ENCODE measurements around the gene PSMB11. TPM values are rescaled to one million over a fixed set of nuclear protein-coding genes. Genes with fewer than 3 reads are reported as not detected.
A peak's percentile ranks its signal among the peaks of the same experiment; 100 is the strongest.
"Not testable (repeated sequence)": the region's sequence is repeated elsewhere in the genome, so short reads cannot be mapped to it uniquely, and the experiment has no call there.

PSMB11 gene
- total RNA-seq, 1 donor from 2014 or later = not detected

GRCh38 chr14:22997676-22998323 lies 44.2 kb upstream of the PSMB11 start:
- H3K9me3 ChIP-seq = no peaks in the 10 kb centered on the region
- H3K36me3 ChIP-seq = peaks cover 0 to 4% of the 10 kb centered on the region in 2 donors
- intact Hi-C loops (cut with DNase I) = no loop called here
- H3K27me3 ChIP-seq = no peaks in the 10 kb centered on the region
- no peak overlapping the region for H3K27ac ChIP-seq
- no peak overlapping the region for H3K4me3 ChIP-seq
- no peaks in the 10 kb centered on the region for H3K4me1 ChIP-seq
- DNase-seq (ENCODE audit: low spot score in 2 of 2) = no peak
- no peak for TF ChIP-seq CTCF (IDR thresholded peaks at IDR 0.05)

GRCh38 chr14:22998329-22999012 lies 43.5 kb upstream of the PSMB11 start:
- no peak overlapping the region for H3K4me3 ChIP-seq
- H3K36me3 ChIP-seq = peaks cover 0 to 4% of the 10 kb centered on the region in 2 donors
- no peaks in the 10 kb centered on the region for H3K27me3 ChIP-seq
- no peak for DNase-seq (ENCODE audit: low spot score in 2 of 2)
- H3K9me3 ChIP-seq = no peaks in the 10 kb centered on the region
- no peaks in the 10 kb centered on the region for H3K4me1 ChIP-seq
- intact Hi-C loops (cut with DNase I) = no loop called here
- H3K27ac ChIP-seq = no peak overlapping the region
- TF ChIP-seq CTCF (IDR thresholded peaks at IDR 0.05) = no peak

- no peaks in the 10 kb centered on the region for H3K27me3 ChIP-seq
- peaks cover 0 to 2% of the 10 kb centered on the region in 2 donors for H3K4me1 ChIP-seq
- intact Hi-C loops (cut with DNase I) = no loop called here
- no peak for DNase-seq (ENCODE audit: low spot score in 2 of 2)
- H3K9me3 ChIP-seq = no peaks in the 10 kb centered on the region
- peaks cover 0 to 4% of the 10 kb centered on the region in 2 donors for H3K36me3 ChIP-seq
- no peak overlapping the region for H3K4me3 ChIP-seq
- TF ChIP-seq CTCF (IDR thresholded peaks at IDR 0.05) = no peak
- no peak overlapping the region for H3K27ac ChIP-seq
Measured at GRCh38 chr14:23000860-23001259, 41.2 kb upstream of the PSMB11 start.

DNA sequence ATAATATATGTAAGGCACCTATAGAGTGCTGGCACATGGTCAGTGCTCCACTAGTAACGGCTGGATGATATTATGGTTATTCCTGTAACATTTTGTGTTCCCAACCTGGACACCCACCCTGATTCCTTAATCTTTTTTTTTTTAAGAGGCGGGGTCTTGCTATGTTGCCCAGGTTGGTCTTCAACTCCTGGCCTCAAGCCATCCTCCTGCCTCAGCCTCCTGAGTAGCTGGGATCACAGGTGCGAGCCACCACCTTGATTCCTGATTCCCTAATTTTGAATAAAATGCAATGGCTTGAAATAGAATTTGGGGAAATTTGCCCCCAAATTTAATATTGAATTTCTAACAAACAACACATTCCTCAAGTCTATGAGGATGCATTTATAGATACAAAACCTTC lies 39.4 kb upstream of the PSMB11 start:
- no peak for TF ChIP-seq CTCF (IDR thresholded peaks at IDR 0.05)
- intact Hi-C loops (cut with DNase I) = no loop called here
- no peaks in the 10 kb centered on the region for H3K27me3 ChIP-seq
- no peak overlapping the region for H3K27ac ChIP-seq
- H3K9me3 ChIP-seq = no peaks in the 10 kb centered on the region
- DNase-seq (ENCODE audit: low spot score in 2 of 2) = no peak
- peaks cover 0 to 4% of the 10 kb centered on the region in 2 donors for H3K36me3 ChIP-seq
- no peak overlapping the region for H3K4me3 ChIP-seq
- peaks cover 0 to 5% of the 10 kb centered on the region in 2 donors for H3K4me1 ChIP-seq

DNA sequence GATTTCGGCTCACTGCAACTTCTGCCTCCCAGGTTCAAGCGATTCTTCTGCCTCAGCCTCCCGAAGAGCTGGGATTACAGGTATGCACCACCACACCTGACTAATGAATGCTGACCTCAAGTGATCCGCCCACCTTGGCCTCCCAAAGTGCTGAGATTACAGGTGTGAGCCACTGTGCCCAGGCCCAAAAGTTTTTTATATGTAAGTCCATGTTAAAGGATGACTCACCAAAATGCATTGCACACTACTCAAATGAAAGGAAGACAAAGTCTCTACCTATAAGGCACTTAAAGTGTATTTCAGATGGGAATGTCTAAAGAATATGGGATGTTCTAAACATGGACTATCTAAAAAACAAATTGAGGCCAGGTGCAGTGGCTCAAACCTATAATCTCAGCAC lies 37.7 kb upstream of the PSMB11 start:
- H3K27ac ChIP-seq; DNase-seq (ENCODE audit: low spot score in 2 of 2); intact Hi-C loops (cut with DNase I); H3K36me3 ChIP-seq; H3K4me1 ChIP-seq; H3K4me3 ChIP-seq; H3K27me3 ChIP-seq; H3K9me3 ChIP-seq: not testable (repeated sequence)

- H3K27ac ChIP-seq = no peak overlapping the region
- TF ChIP-seq CTCF (IDR thresholded peaks at IDR 0.05) = no peak
- intact Hi-C loops (cut with DNase I) = loop anchor here (2.0 kb wide), 2 partner anchors 23 to 75 kb away; partner anchors contain the start of gene AJUBA
Measured at GRCh38 chr14:23005451-23006187, 36.4 kb upstream of the PSMB11 start.

More at GRCh38 chr14:23005451-23006187, 36.4 kb upstream of the PSMB11 start:
- Histone ChIP-seq H3K4me3 (peak overlapping the region in 1 of 2 donors; percentile 83), H3K4me1 (peaks cover 3 to 9% of the 10 kb centered on the region in 2 donors), H3K27me3 (no peaks in the 10 kb centered on the region), H3K9me3 (no peaks in the 10 kb centered on the region), H3K36me3 (no peaks in the 10 kb centered on the region)
- DNase-seq (ENCODE audit: low spot score in 2 of 2) = no peak
